ENCODE measurements around the gene ABLIM2. TPM values are rescaled to one million over a fixed set of nuclear protein-coding genes. Genes with fewer than 3 reads are reported as not detected.

The ABLIM2 gene
- total and polyA plus RNA-seq, 7 experiments from 2014 or later, result 0.22 to 5.8 (median 3.1) TPM

DNA sequence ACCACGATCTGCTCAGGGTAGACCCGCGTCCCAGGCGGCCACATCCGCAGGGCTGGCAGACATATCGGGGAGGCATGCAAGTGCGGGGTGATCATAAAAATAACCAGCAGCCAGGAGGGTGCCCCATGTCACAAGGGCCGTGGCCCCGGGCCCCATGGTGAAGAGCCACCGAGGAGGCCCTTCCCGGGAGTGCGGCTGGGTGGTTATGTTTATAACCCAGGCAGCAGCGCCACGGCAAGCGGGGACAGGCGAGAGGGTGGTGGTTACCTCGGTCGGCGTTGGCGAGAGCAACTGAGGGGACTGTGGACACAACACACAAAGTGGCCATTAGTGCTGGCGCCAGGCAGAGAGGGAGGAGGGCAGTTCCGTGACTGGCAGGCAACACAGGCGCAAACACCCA lies 126.2 kb downstream of the ABLIM2 start:
- ATAC-seq (no peak), DNase-seq (no peak)
- Mint-ChIP-seq H3K4me3 (no peak overlapping the region), H3K4me1 (peaks cover 7 to 11% (median 10%) of the 10 kb centered on the region in 7 donors), H3K27ac (no peak overlapping the region), H3K9me3 (peaks cover 0 to 1% (median 0%) of the 10 kb centered on the region in 11 donors), H3K36me3 (no peaks in the 10 kb centered on the region), H3K27me3 (peaks cover 0 to 4% (median 0%) of the 10 kb centered on the region in 5 donors)
- ChIA-PET CTCF (no interaction called here), POLR2A (no interaction called here)
- Histone ChIP-seq H3K27me3 (ENCODE audit: control insufficient read depth in 2 of 2, insufficient read depth in 2 of 2, low read length in 2 of 2) (no peaks in the 10 kb centered on the region), H3K36me3 (ENCODE audit: control insufficient read depth in 2 of 3, insufficient read depth in 3 of 3, low read length in 3 of 3) (no peaks in the 10 kb centered on the region), H3K4me3 (ENCODE audit: low read length) (no peak overlapping the region), H3K9me3 (ENCODE audit: control insufficient read depth in 2 of 3, low read length in 3 of 3) (no peaks in the 10 kb centered on the region), H3K4me1 (ENCODE audit: control insufficient read depth in 2 of 2, insufficient read depth in 2 of 2, low read length in 2 of 2) (peaks cover 6 to 10% of the 10 kb centered on the region in 2 donors), H3K27ac (ENCODE audit: low read depth, low read length) (no peak overlapping the region)
- intact Hi-C loops (cut with micrococcal nuclease), result no loop called here

GRCh38 chr4:8030121-8030781 lies 128.4 kb downstream of the ABLIM2 start:
- Histone ChIP-seq H3K27ac (ENCODE audit: low read depth, low read length) (no peak overlapping the region), H3K36me3 (ENCODE audit: control insufficient read depth in 2 of 3, insufficient read depth in 3 of 3, low read length in 3 of 3) (no peaks in the 10 kb centered on the region), H3K4me1 (ENCODE audit: control insufficient read depth in 2 of 2, insufficient read depth in 2 of 2, low read length in 2 of 2) (peaks cover 2 to 3% of the 10 kb centered on the region in 2 donors), H3K4me3 (ENCODE audit: low read length) (no peak overlapping the region), H3K27me3 (ENCODE audit: control insufficient read depth in 2 of 2, insufficient read depth in 2 of 2, low read length in 2 of 2) (no peaks in the 10 kb centered on the region), H3K9me3 (ENCODE audit: control insufficient read depth in 2 of 3, low read length in 3 of 3) (no peaks in the 10 kb centered on the region)
- Mint-ChIP-seq H3K4me1 (peaks cover 2 to 4% (median 3%) of the 10 kb centered on the region in 7 donors), H3K27me3 (peaks cover 0 to 2% (median 0%) of the 10 kb centered on the region in 5 donors), H3K9me3 (no peaks in the 10 kb centered on the region), H3K4me3 (no peak overlapping the region), H3K36me3 (no peaks in the 10 kb centered on the region), H3K27ac (no peak overlapping the region)
- ChIA-PET POLR2A (no interaction called here), CTCF (no interaction called here)
- ATAC-seq (no peak), DNase-seq (no peak)
- intact Hi-C loops (cut with micrococcal nuclease), result no loop called here

DNA sequence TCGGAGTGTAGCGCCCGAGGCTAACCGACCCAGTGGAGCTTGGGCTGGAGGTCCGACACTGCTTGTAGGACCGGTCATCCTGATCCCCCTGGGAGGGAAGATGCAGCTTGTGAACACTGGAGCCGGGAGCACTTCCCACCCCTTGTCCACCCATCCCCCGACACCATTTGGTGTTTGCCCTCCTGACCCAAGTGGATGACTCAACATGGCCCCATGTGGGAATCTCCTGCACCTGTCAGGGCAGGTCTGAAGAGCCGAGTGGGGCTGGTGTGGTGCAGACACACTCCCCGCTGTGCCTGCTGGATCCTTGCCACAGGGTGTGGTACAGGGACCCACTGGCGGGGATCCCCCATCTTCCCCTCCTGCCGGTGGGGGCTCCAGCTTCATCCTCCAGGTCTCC lies 128.9 kb downstream of the ABLIM2 start:
- Histone ChIP-seq H3K27me3 (ENCODE audit: control insufficient read depth in 2 of 2, insufficient read depth in 2 of 2, low read length in 2 of 2) (no peaks in the 10 kb centered on the region), H3K4me3 (ENCODE audit: low read length) (no peak overlapping the region), H3K27ac (ENCODE audit: low read depth, low read length) (no peak overlapping the region), H3K4me1 (ENCODE audit: control insufficient read depth in 2 of 2, insufficient read depth in 2 of 2, low read length in 2 of 2) (no peaks in the 10 kb centered on the region), H3K9me3 (ENCODE audit: control insufficient read depth in 2 of 3, low read length in 3 of 3) (no peaks in the 10 kb centered on the region), H3K36me3 (ENCODE audit: control insufficient read depth in 2 of 3, insufficient read depth in 3 of 3, low read length in 3 of 3) (no peaks in the 10 kb centered on the region)
- ChIA-PET POLR2A (no interaction called here), CTCF (no interaction called here)
- no peaks in the 10 kb centered on the region for H3K9me3 Mint-ChIP-seq
- ATAC-seq, result no peak
- peaks cover 0 to 2% (median 0%) of the 10 kb centered on the region in 7 donors for H3K4me1 Mint-ChIP-seq
- H3K4me3 Mint-ChIP-seq, result no peak overlapping the region
- no peak overlapping the region for H3K27ac Mint-ChIP-seq
- H3K36me3 Mint-ChIP-seq, result no peaks in the 10 kb centered on the region
- intact Hi-C loops (cut with micrococcal nuclease), result no loop called here
- H3K27me3 Mint-ChIP-seq, result no peaks in the 10 kb centered on the region
- DNase-seq, result no peak

DNA sequence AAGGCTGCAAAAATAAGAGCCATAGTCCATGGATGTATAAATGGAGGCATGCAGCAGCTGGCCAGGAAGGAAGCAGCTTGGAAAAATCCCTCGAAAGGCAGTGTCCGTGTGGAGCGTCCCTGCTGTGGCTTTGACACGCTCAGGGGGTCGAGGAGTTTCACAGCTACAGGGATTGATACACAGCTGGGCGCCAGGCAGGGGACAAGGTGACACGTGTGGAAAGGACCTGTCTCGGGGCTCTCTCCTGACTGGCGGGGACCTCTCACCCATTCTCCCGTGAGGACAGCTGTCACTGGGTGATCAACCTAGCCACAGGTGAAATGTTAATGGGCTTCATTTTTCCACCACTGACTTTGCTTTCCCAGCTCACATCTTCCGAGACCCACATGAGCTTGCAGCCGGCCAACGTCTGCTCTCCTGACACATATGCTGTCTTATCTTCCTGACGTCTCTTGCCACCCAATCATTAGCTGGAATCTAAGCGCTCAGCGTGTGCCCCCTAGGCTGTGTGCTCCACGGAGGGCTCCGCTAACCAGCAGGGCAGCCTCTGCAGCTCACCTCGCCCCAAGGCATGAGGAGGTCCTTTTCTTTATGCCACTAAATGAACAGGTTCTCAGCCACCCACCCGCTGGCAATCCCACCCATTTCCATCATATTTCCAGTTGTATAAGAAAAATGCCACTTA lies 129.6 kb downstream of the ABLIM2 start:
- peaks cover 0 to under 1% (median 0%) of the 10 kb centered on the region in 7 donors for H3K4me1 Mint-ChIP-seq
- no peak for ATAC-seq
- POLR2A ChIA-PET, result no interaction called here

GRCh38 chr4:8028368-8028767 lies 130.2 kb downstream of the ABLIM2 start:
- H3K36me3 Mint-ChIP-seq, result no peaks in the 10 kb centered on the region
- Histone ChIP-seq H3K27ac (ENCODE audit: low read depth, low read length) (no peak overlapping the region), H3K4me3 (ENCODE audit: low read length) (no peak overlapping the region), H3K27me3 (ENCODE audit: control insufficient read depth in 2 of 2, insufficient read depth in 2 of 2, low read length in 2 of 2) (no peaks in the 10 kb centered on the region), H3K36me3 (ENCODE audit: control insufficient read depth in 2 of 3, insufficient read depth in 3 of 3, low read length in 3 of 3) (no peaks in the 10 kb centered on the region), H3K9me3 (ENCODE audit: control insufficient read depth in 2 of 3, low read length in 3 of 3) (no peaks in the 10 kb centered on the region), H3K4me1 (ENCODE audit: control insufficient read depth in 2 of 2, insufficient read depth in 2 of 2, low read length in 2 of 2) (no peaks in the 10 kb centered on the region)
- ATAC-seq (no peak), DNase-seq (no peak)
- H3K27me3 Mint-ChIP-seq, result no peaks in the 10 kb centered on the region
- no peaks in the 10 kb centered on the region for H3K9me3 Mint-ChIP-seq
- H3K27ac Mint-ChIP-seq, result no peak overlapping the region
- CTCF ChIA-PET, result interaction anchor here (1.2 kb wide), 1 partner anchor 42 kb away, joined by 3 read pairs; no protein-coding TSS in a partner anchor
- POLR2A ChIA-PET, result no interaction called here
- peaks cover 0 to 1% (median 0%) of the 10 kb centered on the region in 7 donors for H3K4me1 Mint-ChIP-seq
- intact Hi-C loops (cut with micrococcal nuclease), result no loop called here
- no peak overlapping the region for H3K4me3 Mint-ChIP-seq

More for the DNA sequence above, 129.6 kb downstream of the ABLIM2 start:
- Histone ChIP-seq H3K4me3 (ENCODE audit: low read length) (no peak overlapping the region), H3K36me3 (ENCODE audit: control insufficient read depth in 2 of 3, insufficient read depth in 3 of 3, low read length in 3 of 3) (no peaks in the 10 kb centered on the region), H3K9me3 (ENCODE audit: control insufficient read depth in 2 of 3, low read length in 3 of 3) (no peaks in the 10 kb centered on the region), H3K4me1 (ENCODE audit: control insufficient read depth in 2 of 2, insufficient read depth in 2 of 2, low read length in 2 of 2) (no peaks in the 10 kb centered on the region), H3K27me3 (ENCODE audit: control insufficient read depth in 2 of 2, insufficient read depth in 2 of 2, low read length in 2 of 2) (no peaks in the 10 kb centered on the region), H3K27ac (ENCODE audit: low read depth, low read length) (no peak overlapping the region)
- H3K27me3 Mint-ChIP-seq, result no peaks in the 10 kb centered on the region
- CTCF ChIA-PET, result interaction anchor here (1.2 kb wide), 1 partner anchor 43 kb away, joined by 3 read pairs; no protein-coding TSS in a partner anchor
- DNase-seq, result no peak
- H3K9me3 Mint-ChIP-seq, result no peaks in the 10 kb centered on the region
- no peak overlapping the region for H3K4me3 Mint-ChIP-seq
- no peak overlapping the region for H3K27ac Mint-ChIP-seq
- no peaks in the 10 kb centered on the region for H3K36me3 Mint-ChIP-seq
- intact Hi-C loops (cut with micrococcal nuclease), result no loop called here

DNA sequence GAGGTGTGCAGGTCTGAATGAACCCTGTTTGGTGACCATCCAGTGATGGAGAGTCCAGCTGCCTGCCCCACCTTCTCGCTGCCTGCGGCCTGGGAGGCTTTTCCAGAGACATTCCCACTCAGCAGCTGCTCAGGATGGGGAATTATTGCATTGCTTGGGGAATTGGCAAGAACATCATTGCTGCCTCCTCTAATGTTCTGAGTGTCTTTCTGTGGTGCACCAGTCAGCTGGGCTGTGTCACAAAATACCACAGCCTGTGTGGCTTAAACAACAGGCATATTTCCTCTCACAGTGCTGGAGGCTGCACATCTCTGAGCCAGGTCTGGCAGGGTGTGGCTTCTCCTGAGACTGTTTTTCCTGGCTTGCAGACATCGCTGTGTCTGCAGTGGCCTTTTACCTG lies 132.2 kb downstream of the ABLIM2 start:
- Mint-ChIP-seq H3K27me3 (no peaks in the 10 kb centered on the region), H3K9me3 (no peaks in the 10 kb centered on the region), H3K36me3 (no peaks in the 10 kb centered on the region), H3K4me3 (no peak overlapping the region), H3K27ac (no peak overlapping the region), H3K4me1 (peaks cover 0 to 4% (median 0%) of the 10 kb centered on the region in 7 donors)
- CTCF ChIA-PET, result no interaction called here
- Histone ChIP-seq H3K27ac (ENCODE audit: low read depth, low read length) (no peak overlapping the region), H3K9me3 (ENCODE audit: control insufficient read depth in 2 of 3, low read length in 3 of 3) (no peaks in the 10 kb centered on the region), H3K4me3 (ENCODE audit: low read length) (no peak overlapping the region), H3K36me3 (ENCODE audit: control insufficient read depth in 2 of 3, insufficient read depth in 3 of 3, low read length in 3 of 3) (no peaks in the 10 kb centered on the region), H3K4me1 (ENCODE audit: control insufficient read depth in 2 of 2, insufficient read depth in 2 of 2, low read length in 2 of 2) (no peaks in the 10 kb centered on the region), H3K27me3 (ENCODE audit: control insufficient read depth in 2 of 2, insufficient read depth in 2 of 2, low read length in 2 of 2) (no peaks in the 10 kb centered on the region)
- POLR2A ChIA-PET, result no interaction called here
- ATAC-seq (no peak), DNase-seq (no peak)
- intact Hi-C loops (cut with micrococcal nuclease), result no loop called here

- H3K27ac ChIP-seq (ENCODE audit: low read depth, low read length), result no peak overlapping the region
- H3K27me3 Mint-ChIP-seq, result no peaks in the 10 kb centered on the region
- H3K27ac Mint-ChIP-seq, result no peak overlapping the region
- H3K4me3 Mint-ChIP-seq, result no peak overlapping the region
- H3K9me3 Mint-ChIP-seq, result no peaks in the 10 kb centered on the region
- intact Hi-C loops (cut with micrococcal nuclease), result no loop called here
- CTCF ChIA-PET, result no interaction called here
- H3K4me1 ChIP-seq (ENCODE audit: control insufficient read depth in 2 of 2, insufficient read depth in 2 of 2, low read length in 2 of 2), result no peaks in the 10 kb centered on the region
- no peak overlapping the region for H3K4me3 ChIP-seq (ENCODE audit: low read length)
- DNase-seq (no peak), ATAC-seq (no peak)
- POLR2A ChIA-PET, result no interaction called here
- H3K27me3 ChIP-seq (ENCODE audit: control insufficient read depth in 2 of 2, insufficient read depth in 2 of 2, low read length in 2 of 2), result no peaks in the 10 kb centered on the region
- no peaks in the 10 kb centered on the region for H3K9me3 ChIP-seq (ENCODE audit: control insufficient read depth in 2 of 3, low read length in 3 of 3)
- H3K4me1 Mint-ChIP-seq, result peaks cover 0 to 4% (median 0%) of the 10 kb centered on the region in 7 donors
- H3K36me3 Mint-ChIP-seq, result no peaks in the 10 kb centered on the region
- no peaks in the 10 kb centered on the region for H3K36me3 ChIP-seq (ENCODE audit: control insufficient read depth in 2 of 3, insufficient read depth in 3 of 3, low read length in 3 of 3)
Measured at GRCh38 chr4:8025668-8026067, 132.9 kb downstream of the ABLIM2 start.
